Activated gamma-delta T cell treated with anti-CD3 and anti-CD28 coated beads, Interleukin-2, amount 50 U/mL, for 16 hours (primary cell): ENCODE data around the gene YKT6.

Experiments used
- DNase-seq: peaks from one replicate; pipeline ENCODE4 v3.0.0-alpha.2; 2020; ENCODE audit warnings: low read depth

YKT6 gene

DNA sequence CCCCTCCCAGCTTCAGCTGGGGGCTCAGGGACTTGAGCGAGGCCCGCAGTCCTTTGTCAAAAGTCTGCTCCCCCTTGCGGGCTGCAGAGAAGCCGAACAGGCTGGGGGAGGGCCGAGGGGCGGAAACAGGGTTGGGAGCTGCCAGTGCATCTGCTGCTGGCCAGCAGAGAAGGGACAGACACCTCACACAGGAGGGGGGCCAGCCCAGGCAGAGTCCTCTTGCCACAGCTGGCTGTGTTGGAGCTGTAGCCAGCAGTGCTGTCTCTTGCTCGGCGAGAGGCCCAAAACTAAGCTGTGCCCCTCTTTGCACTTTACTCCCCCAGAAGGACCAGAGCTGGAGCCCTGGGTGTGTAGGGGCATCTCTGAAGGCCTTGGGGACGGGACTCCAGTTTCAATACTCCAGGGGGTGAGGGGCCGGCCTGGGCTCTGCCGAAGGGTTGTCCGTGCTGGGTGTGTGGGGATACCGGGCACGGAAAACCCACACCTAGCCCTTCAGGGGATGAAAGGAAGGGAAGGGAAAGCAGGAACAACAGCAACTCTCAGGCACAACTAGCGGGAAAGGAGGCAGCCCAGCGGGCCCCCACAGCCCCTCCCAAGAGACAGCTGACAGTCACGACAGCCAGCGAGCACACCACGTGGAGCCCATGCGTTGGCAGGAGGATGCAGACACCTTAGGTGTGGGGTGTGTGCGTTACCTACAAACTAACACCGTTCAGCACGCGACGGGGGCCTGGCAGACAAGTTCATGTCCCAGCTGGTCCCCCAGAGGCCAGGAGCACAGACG, 17.8 kb downstream of the YKT6 start:
- DNase-seq: no peak

DNA sequence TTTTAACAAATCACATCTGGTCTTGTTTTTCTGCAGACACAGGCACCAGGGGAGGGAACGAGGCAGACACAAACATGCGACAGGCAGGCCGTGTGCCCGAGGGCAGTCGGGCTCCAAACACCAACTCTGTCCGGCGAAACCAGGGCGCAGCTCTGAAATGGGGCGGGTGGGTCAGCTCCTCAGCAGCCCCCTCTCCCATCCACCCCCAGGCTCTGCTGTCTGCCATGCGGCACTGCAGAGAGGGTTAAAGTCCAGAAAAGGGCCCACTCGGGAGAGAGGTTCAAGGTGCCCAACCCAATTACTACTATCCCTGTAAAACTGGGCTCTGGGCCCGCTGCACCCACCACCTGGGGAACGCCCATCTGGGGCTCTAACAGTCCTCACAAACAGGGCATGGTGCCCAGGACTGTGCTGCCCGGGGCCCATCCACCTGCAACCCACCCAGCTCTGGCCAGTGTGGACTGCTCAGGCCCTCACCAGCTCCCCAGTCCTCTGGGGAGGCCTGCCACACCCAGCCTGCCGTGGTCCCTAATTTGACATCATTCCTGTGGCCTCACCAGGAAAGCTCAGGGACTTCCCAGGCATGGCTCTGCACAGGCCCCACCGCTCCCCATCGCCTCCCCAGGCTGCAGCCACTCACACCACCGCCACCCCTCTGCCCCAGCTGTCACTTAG, 18.7 kb downstream of the YKT6 start:
- no peak for DNase-seq

- DNase-seq: no peak
Measured at GRCh38 chr7:44220046-44220357, 19.2 kb downstream of the YKT6 start.

DNA sequence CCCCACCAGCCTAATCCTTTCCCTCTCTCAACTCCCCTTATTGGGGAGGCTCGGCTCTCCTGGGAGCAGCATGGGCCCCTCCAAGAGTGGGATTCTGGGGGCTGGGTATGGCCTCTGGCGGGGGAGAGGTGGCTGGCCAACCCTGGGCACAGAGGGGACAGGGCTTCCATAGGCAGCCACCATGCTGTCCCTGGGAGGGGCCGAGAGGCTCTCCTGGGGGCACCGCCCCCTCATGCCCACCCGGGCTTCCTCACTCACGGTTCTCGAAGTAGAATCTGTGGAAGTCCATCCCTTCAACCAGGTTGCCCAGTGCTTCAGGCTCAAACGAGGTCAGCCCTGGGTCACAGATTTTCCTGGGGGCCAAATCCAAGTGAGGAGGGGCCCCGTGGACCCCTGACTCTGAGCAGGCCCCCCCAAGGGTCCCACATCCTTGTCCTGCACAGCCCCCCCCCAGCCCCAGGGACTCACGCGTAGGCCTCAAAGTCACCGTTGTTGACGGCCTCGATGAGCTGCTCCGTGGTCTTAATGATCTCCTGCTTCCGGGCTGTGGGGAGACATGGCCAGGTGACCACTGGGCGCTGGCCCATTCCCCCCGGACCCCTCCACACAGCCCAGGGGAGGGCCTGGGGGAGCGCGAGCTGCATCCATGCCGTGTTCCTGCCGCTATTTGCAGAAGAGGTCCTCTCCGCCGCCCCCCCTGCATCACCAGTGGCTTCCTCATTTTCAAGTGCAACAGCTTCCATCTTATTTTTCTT, 19.8 kb downstream of the YKT6 start:
- DNase-seq: no peak

GRCh38 chr7:44221231-44221791, 20.5 kb downstream of the YKT6 start:
- no peak for DNase-seq

GRCh38 chr7:44222074-44222473, 21.3 kb downstream of the YKT6 start:
- DNase-seq: no peak

DNA sequence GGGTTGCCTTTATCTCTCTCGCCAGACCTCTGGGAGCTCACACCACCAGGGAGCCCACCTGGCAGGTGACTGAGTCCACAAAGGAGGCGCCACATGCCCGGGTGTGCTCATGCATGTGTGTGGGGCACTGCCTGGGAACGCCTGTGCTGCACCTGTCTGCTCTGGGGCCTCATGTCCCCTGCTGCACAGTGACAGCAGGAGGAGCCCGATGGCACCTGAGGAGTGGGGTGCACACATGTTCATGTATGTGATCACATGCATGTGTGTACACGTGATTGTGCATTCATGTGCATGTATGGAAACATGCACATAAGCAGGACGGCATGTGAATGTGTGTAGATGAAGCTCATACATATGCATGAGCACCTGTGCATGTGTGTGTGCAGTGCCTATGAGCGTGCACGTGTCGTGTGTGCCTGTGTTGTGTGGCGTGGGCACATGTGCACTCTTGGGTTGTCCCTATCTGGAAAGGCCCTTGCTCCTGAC, 22.0 kb downstream of the YKT6 start:
- DNase-seq: no peak

DNA sequence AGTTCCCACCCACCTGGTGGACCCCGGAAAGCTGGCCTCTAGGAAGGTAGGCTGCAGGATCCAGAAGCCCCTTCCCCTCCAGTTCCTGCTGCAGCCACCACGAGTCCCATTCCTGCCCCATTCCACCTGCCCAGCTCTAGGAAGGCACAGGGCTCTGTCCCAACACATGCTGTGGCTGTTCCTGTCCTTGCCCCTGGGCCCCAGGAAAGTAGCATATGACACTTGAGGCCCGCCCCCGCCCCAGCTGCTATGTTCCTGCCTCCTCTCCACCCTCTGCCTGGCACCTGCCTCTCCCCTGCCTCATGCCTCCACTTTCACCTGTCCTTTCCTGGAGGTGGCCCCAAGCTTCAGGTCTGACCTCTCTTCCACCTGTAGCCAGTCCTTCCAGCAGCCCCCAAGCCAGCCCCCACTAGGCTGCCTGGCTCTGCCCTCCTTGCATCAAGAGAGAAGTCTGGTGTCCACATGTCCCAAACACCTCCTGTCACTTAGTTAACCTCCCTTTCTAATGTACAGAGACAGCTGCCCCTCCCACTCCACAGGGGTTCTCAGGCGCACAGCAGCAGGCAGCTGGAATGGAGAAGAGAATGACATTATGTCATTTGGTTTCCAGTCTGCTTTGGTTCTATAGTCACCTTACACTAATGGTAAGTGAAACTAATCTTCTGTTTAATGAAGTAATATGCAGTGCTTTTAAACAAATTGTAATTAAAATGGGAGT, 22.7 kb downstream of the YKT6 start:
- no peak for DNase-seq

- DNase-seq: no peak
Measured at GRCh38 chr7:44224080-44224973, 23.5 kb downstream of the YKT6 start.

GRCh38 chr7:44224974-44225565, 24.3 kb downstream of the YKT6 start:
- no peak for DNase-seq

DNA sequence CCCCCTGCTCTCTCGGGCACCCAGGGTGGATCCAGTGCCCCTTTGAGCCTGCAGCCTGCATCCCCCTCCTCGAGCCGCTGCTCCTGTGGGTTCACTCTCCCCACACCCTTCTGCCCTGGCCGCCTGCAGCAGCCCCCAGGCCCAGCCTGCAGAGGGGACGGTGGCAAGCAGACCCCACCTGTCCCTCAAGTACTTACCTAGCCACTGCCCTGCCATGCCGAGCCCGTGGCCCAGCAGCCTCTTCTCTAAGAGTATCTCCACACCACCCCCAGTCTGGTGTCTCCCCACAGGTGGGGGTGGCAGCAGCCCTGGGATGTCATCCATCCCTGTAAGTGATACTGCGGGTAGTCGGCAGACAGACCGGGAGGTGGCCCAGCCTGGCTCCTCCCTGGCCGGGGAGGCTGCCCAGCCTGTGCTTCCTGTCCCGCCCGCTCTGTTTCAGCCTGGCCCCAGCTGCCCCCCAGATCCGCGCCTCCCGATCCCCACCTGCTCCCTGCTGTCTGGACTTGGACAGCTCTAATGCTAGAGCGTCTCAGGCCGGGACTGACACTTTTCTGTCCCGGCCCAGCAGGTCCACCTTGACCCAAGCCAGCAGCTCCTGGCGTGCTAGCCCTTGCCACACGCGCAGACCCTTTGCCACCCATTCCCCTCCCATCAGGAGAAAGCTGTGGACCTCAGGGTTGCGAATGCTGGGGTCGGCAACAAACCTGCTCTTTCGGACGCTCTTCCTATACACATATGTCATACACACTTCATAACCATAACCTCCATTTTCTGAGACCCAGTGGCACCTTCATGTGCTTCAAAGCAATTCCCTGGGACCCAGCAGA, 25.0 kb downstream of the YKT6 start:
- no peak for DNase-seq

- no peak for DNase-seq
Measured at GRCh38 chr7:44226396-44226753, 25.6 kb downstream of the YKT6 start.

DNA sequence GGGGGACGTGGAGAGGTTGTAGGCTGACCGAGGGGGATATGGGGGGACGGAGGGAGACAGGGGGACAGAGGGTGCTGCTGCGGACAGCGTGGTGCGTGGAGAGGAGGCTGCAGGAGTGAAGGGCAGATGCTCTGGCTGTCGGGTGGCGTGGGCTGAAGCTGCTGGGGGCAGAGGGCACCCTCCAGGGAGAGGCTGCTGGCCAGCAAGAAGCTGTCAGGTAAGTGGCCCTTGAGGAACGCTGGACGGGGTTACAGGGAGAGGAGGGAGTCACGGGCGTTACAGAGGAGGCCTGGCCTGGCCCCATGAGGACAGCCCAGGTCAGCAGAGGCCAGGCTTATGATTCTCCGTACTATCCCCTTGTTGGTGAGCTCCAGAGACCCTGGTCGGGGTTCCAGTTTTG, 27.1 kb downstream of the YKT6 start:
- no peak for DNase-seq

- no peak for DNase-seq
Measured at GRCh38 chr7:44228571-44229350, 28.0 kb downstream of the YKT6 start.

DNA sequence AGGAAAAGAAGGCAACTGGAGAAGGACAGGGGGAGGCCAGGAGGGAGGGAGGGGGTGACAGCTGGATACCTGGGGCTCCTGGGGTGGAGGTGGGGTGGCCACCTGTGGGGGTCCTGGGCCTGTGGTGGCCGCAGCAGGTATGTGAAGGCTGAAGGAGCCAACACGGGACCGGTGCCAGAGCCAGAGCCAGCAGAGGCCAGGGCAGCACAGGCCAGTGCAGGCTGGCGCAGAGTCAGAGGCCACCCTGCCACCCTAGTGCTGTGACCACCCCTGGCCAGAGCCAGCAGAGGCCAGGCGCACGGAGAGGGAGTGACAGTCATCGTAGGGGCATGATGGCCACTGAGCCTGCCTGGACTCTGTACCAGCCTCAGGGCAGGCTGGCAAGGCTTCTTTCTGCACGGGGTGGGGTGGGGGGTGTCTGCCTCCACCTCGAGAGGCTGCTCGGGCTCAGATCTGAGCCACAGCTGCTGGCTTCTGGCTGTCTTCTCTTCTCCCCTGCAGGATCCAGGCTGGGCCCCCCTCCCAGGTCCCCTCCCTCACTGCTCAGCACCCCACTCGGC, 28.8 kb downstream of the YKT6 start:
- no peak for DNase-seq

GRCh38 chr7:44230286-44230685, 29.5 kb downstream of the YKT6 start:
- DNase-seq: no peak

- no peak for DNase-seq
Measured at GRCh38 chr7:44231088-44231487, 30.3 kb downstream of the YKT6 start.

- DNase-seq: no peak
Measured at GRCh38 chr7:44232396-44232795, 31.6 kb downstream of the YKT6 start.
